Large intestine (tissue), 12 donors: ENCODE results near the gene RMI1. TPM values are rescaled to one million over a fixed set of nuclear protein-coding genes. Genes with fewer than 3 reads are reported as not detected.

Experiments used
- DNase-seq, 2 donors: peaks; one replicate each; pipeline versions ENCODE4 v3.0.0 to v3.0.0-alpha.2; 2013
- H3K27ac ChIP-seq: one replicate; pipeline ENCODE4 v1.5.1; 2013; ENCODE audit warnings: low read length
- H3K27me3 ChIP-seq: 2 replicates; pipeline ENCODE4 v1.6.1; 2013; ENCODE audit warnings: low read length; ENCODE audit not compliant: control insufficient read depth, insufficient read depth
- H3K36me3 ChIP-seq: 2 replicates; pipeline ENCODE4 v1.6.1; 2013; ENCODE audit warnings: low read length; ENCODE audit not compliant: control insufficient read depth, insufficient read depth
- H3K4me1 ChIP-seq: one replicate; pipeline ENCODE4 v1.6.1; 2013; ENCODE audit warnings: low read length; ENCODE audit not compliant: control insufficient read depth, insufficient read depth
- H3K4me3 ChIP-seq: one replicate; pipeline ENCODE4 v1.5.1; 2013; ENCODE audit warnings: low read length
- H3K9me3 ChIP-seq: one replicate; pipeline ENCODE4 v1.6.1; 2013; ENCODE audit warnings: mild to moderate bottlenecking, low read depth, low read length, moderate library complexity; ENCODE audit not compliant: control insufficient read depth
- WGBS: methylation state at CpG from one replicate; pipeline ENCODE4 v1.1.5; 2013; ENCODE audit warnings: low lambda C conversion rate; ENCODE audit not compliant: insufficient coverage; 5-methylcytosine and 5-hydroxymethylcytosine counted together
- long read RNA-seq, 11 donors: transcript quantifications; one replicate each; lab custom pipeline, GENCODE V29; 2026
- polyA plus RNA-seq: library from polyadenylated mRNA; unstranded; fragments of 120-200 nt; gene quantifications from one replicate; pipeline ENCODE4 v1.2.1, GENCODE V29; 2013

Gene RMI1
- 12.0 TPM for polyA plus RNA-seq
- long read RNA-seq, donor 1 = 0 reads
- long read RNA-seq, donor 2, partial matches to known transcripts = 0 of 5 reads
- long read RNA-seq, donor 2, other reads (novel, unspliced or antisense) = 0 of 5 reads
- long read RNA-seq, donor 3 = 0 reads
- long read RNA-seq, donor 4 = 0 reads
- long read RNA-seq, donor 5, partial matches to known transcripts = 0 of 2 reads
- long read RNA-seq, donor 5, other reads (novel, unspliced or antisense) = 0 of 2 reads
- long read RNA-seq, donor 6, transcript RMI1-202 (3 exons, 1,553 nt) = major isoform, 5 of 5 reads
- long read RNA-seq, donor 6, partial matches to known transcripts = 0 of 5 reads
- long read RNA-seq, donor 6, other reads (novel, unspliced or antisense) = 0 of 5 reads
- long read RNA-seq, donor 7, partial matches to known transcripts = 0 of 2 reads
- long read RNA-seq, donor 7, other reads (novel, unspliced or antisense) = 0 of 2 reads
- long read RNA-seq, donor 8, partial matches to known transcripts = 0 of 6 reads
- long read RNA-seq, donor 8, other reads (novel, unspliced or antisense) = 0 of 6 reads
- long read RNA-seq, donor 9, partial matches to known transcripts = 0 of 1 reads
- long read RNA-seq, donor 9, other reads (novel, unspliced or antisense) = 0 of 1 reads
- long read RNA-seq, donor 10, transcript RMI1-202 (3 exons, 1,553 nt) = major isoform, 5 of 5 reads
- long read RNA-seq, donor 10, partial matches to known transcripts = 0 of 5 reads
- long read RNA-seq, donor 10, other reads (novel, unspliced or antisense) = 0 of 5 reads
- long read RNA-seq, donor 11, partial matches to known transcripts = 0 of 3 reads
- long read RNA-seq, donor 11, other reads (novel, unspliced or antisense) = 0 of 3 reads

GRCh38 chr9:83980395-83981125 lies at the start of gene RMI1:
Gene RMI1 (plus strand): TSS chr9:83980805. CDS start chr9:84000987, 20,182 bp downstream.
- no peaks in the 10 kb centered on the region for H3K9me3 ChIP-seq
- peak within 1 kb of the TSS; percentile 97 for H3K27ac ChIP-seq
- peaks cover 21% of the 10 kb centered on the region for H3K36me3 ChIP-seq
- peak; percentile 98 for DNase-seq
- H3K4me3 ChIP-seq = peak within 1 kb of the TSS; percentile 89
- no peaks in the 10 kb centered on the region for H3K27me3 ChIP-seq
- H3K4me1 ChIP-seq = no peaks in the 10 kb centered on the region
- WGBS = no CpG with 5 or more reads among the region's 69 CpGs

GRCh38 chr9:83930881-83931280 lies 49.7 kb upstream of the RMI1 start:
- no peak for DNase-seq
- Histone ChIP-seq H3K36me3 (no peaks in the 10 kb centered on the region), H3K27me3 (no peaks in the 10 kb centered on the region), H3K27ac (no peak overlapping the region), H3K4me3 (no peak overlapping the region), H3K9me3 (no peaks in the 10 kb centered on the region), H3K4me1 (no peaks in the 10 kb centered on the region)
- WGBS = no CpG with 5 or more reads among the region's 5 CpGs

- no CpG with 5 or more reads among the region's 2 CpGs for WGBS
- H3K4me1 ChIP-seq = no peaks in the 10 kb centered on the region
- no peaks in the 10 kb centered on the region for H3K36me3 ChIP-seq
- H3K27ac ChIP-seq = no peak overlapping the region
- no peaks in the 10 kb centered on the region for H3K27me3 ChIP-seq
- H3K9me3 ChIP-seq = no peaks in the 10 kb centered on the region
- no peak overlapping the region for H3K4me3 ChIP-seq
- DNase-seq = no peak
Measured at GRCh38 chr9:83932011-83932410, 48.6 kb upstream of the RMI1 start.

- no peak overlapping the region for H3K27ac ChIP-seq
- no peaks in the 10 kb centered on the region for H3K36me3 ChIP-seq
- H3K4me3 ChIP-seq = no peak overlapping the region
- 93% methylated on average over 2 of the region's 5 CpGs for WGBS
- H3K4me1 ChIP-seq = no peaks in the 10 kb centered on the region
- no peaks in the 10 kb centered on the region for H3K27me3 ChIP-seq
- no peak for DNase-seq
- H3K9me3 ChIP-seq = no peaks in the 10 kb centered on the region
Measured at GRCh38 chr9:83932851-83933250, 47.8 kb upstream of the RMI1 start.

- H3K36me3 ChIP-seq = peaks cover 3% of the 10 kb centered on the region
- H3K9me3 ChIP-seq = no peaks in the 10 kb centered on the region
- DNase-seq = peak; percentile 75 to 79
- WGBS = no CpG with 5 or more reads among the region's 3 CpGs
- peak overlapping the region; percentile 57 for H3K27ac ChIP-seq
- H3K4me1 ChIP-seq = no peaks in the 10 kb centered on the region
- H3K27me3 ChIP-seq = no peaks in the 10 kb centered on the region
- H3K4me3 ChIP-seq = no peak overlapping the region
Measured at GRCh38 chr9:83933790-83934189, 46.8 kb upstream of the RMI1 start.

GRCh38 chr9:83934569-83935275 lies 45.9 kb upstream of the RMI1 start:
- H3K27me3 ChIP-seq = no peaks in the 10 kb centered on the region

GRCh38 chr9:83935276-83935935 lies 45.2 kb upstream of the RMI1 start:
- Histone ChIP-seq H3K9me3 (no peaks in the 10 kb centered on the region), H3K27me3 (no peaks in the 10 kb centered on the region), H3K4me1 (no peaks in the 10 kb centered on the region), H3K4me3 (no peak overlapping the region), H3K27ac (no peak overlapping the region), H3K36me3 (peaks cover 15% of the 10 kb centered on the region)
- DNase-seq = no peak
- WGBS = no CpG with 5 or more reads among the region's 3 CpGs

More at GRCh38 chr9:83934569-83935275, 45.9 kb upstream of the RMI1 start:
- H3K27ac ChIP-seq = no peak overlapping the region
- H3K4me3 ChIP-seq = no peak overlapping the region
- H3K4me1 ChIP-seq = no peaks in the 10 kb centered on the region
- 100% methylated on average over 1 of the region's 5 CpGs for WGBS
- no peaks in the 10 kb centered on the region for H3K9me3 ChIP-seq
- peak in 1 of 2 donors; percentile 12 for DNase-seq
- peaks cover 10% of the 10 kb centered on the region for H3K36me3 ChIP-seq

GRCh38 chr9:83936523-83936922 lies 44.1 kb upstream of the RMI1 start:
- WGBS = no CpG with 5 or more reads among the region's 6 CpGs

GRCh38 chr9:83937861-83938455 lies 42.6 kb upstream of the RMI1 start:
- no peaks in the 10 kb centered on the region for H3K27me3 ChIP-seq
- peak; percentile 57 to 60 for DNase-seq
- peaks cover 2% of the 10 kb centered on the region for H3K4me1 ChIP-seq
- WGBS = 63% methylated on average over 1 of the region's 1 CpG
- no peak overlapping the region for H3K4me3 ChIP-seq
- H3K36me3 ChIP-seq = peaks cover 20% of the 10 kb centered on the region
- no peak overlapping the region for H3K27ac ChIP-seq
- no peaks in the 10 kb centered on the region for H3K9me3 ChIP-seq

More at GRCh38 chr9:83936523-83936922, 44.1 kb upstream of the RMI1 start:
- H3K27me3 ChIP-seq = no peaks in the 10 kb centered on the region
- no peak overlapping the region for H3K27ac ChIP-seq
- peaks cover 17% of the 10 kb centered on the region for H3K36me3 ChIP-seq
- no peaks in the 10 kb centered on the region for H3K9me3 ChIP-seq
- H3K4me3 ChIP-seq = no peak overlapping the region
- no peak for DNase-seq
- no peaks in the 10 kb centered on the region for H3K4me1 ChIP-seq
